GM19238 (cell line): ENCODE measurements around the gene PGM5.

ENCODE experiments used
- DNase-seq: peaks from one replicate; pipeline ENCODE4 v3.0.0; 2011; ENCODE audit warnings: low spot score; ENCODE audit not compliant: insufficient read length

Gene PGM5

GRCh38 chr9:68433531-68434110 is 77.2 kb downstream of the PGM5 start:
- no peak for DNase-seq

GRCh38 chr9:68437785-68438184 is 81.4 kb downstream of the PGM5 start:
- no peak for DNase-seq

- no peak for DNase-seq
These were observed 87.2 kb downstream of the PGM5 start for GRCh38 chr9:68443624-68444023.

GRCh38 chr9:68446836-68447235 is 90.4 kb downstream of the PGM5 start:
- no peak for DNase-seq

GRCh38 chr9:68447611-68448010 is 91.2 kb downstream of the PGM5 start:
- DNase-seq: no peak

GRCh38 chr9:68454579-68455334 is 98.3 kb downstream of the PGM5 start:
- DNase-seq: no peak

GRCh38 chr9:68455451-68455850 is 99.0 kb downstream of the PGM5 start:
- DNase-seq: no peak

- DNase-seq: no peak
These were observed 101.4 kb downstream of the PGM5 start for GRCh38 chr9:68457803-68458202.

- no peak for DNase-seq
These were observed 102.5 kb downstream of the PGM5 start for GRCh38 chr9:68458918-68459317.

- DNase-seq: no peak
These were observed 105.8 kb downstream of the PGM5 start for GRCh38 chr9:68462105-68462775.

- DNase-seq: no peak
These were observed 113.7 kb downstream of the PGM5 start for GRCh38 chr9:68470067-68470466.

- DNase-seq: no peak
These were observed 114.2 kb downstream of the PGM5 start for GRCh38 chr9:68470634-68471033.

- no peak for DNase-seq
These were observed 115.7 kb downstream of the PGM5 start for GRCh38 chr9:68472119-68472518.

GRCh38 chr9:68473790-68474189 is 117.4 kb downstream of the PGM5 start:
- no peak for DNase-seq

GRCh38 chr9:68476422-68476821 is 120.0 kb downstream of the PGM5 start:
- no peak for DNase-seq

- no peak for DNase-seq
These were observed 120.4 kb downstream of the PGM5 start for GRCh38 chr9:68476847-68477246.

- no peak for DNase-seq
These were observed 124.4 kb downstream of the PGM5 start for GRCh38 chr9:68480807-68481206.

- DNase-seq: no peak
These were observed 126.1 kb downstream of the PGM5 start for GRCh38 chr9:68482548-68482947.

- DNase-seq: no peak
These were observed 131.7 kb downstream of the PGM5 start for GRCh38 chr9:68488126-68488525.

GRCh38 chr9:68489646-68490045 is 133.2 kb downstream of the PGM5 start:
- no peak for DNase-seq

- DNase-seq: no peak
These were observed 136.4 kb downstream of the PGM5 start for GRCh38 chr9:68492806-68493205.

GRCh38 chr9:68493541-68493940 is 137.1 kb downstream of the PGM5 start:
- DNase-seq: no peak
